HepG2 (cell line): ENCODE measurements around the gene GALR2. TPM values are rescaled to one million over a fixed set of nuclear protein-coding genes. Genes with fewer than 3 reads are reported as not detected.

Experiments used
- ARHGAP35 ChIP-seq: sonication (generic); formaldehyde crosslinking; IDR thresholded peaks from 2 replicates; pipeline ENCODE4 v1.9.0; 2022; ENCODE audit warnings: mild to moderate bottlenecking, inconsistent platforms, moderate library complexity, missing genetic modification reagents, borderline replicate concordance
- CBX1 ChIP-seq: IDR thresholded peaks from one replicate; pipeline ENCODE4 v1.6.1; 2016; ENCODE audit warnings: antibody characterized with exemption, low read depth
- CREM ChIP-seq, 2 experiments: sonication (generic) in 1 of 2; formaldehyde crosslinking in 1 of 2; IDR thresholded peaks; 2 replicates each; pipeline versions ENCODE4 v1.4.0 to v1.6.1; 2016 to 2020; ENCODE audit warnings: antibody characterized with exemption in 1 of 2, mild to moderate bottlenecking in 1 of 2, missing genetic modification reagents in 1 of 2
- FOSL2 ChIP-seq: sonication (generic); formaldehyde crosslinking; IDR thresholded peaks from 2 replicates; pipeline ENCODE4 v1.4.0; 2020; ENCODE audit warnings: missing genetic modification reagents
- FOXO1 ChIP-seq: sonication (generic); formaldehyde crosslinking; IDR thresholded peaks from 2 replicates; pipeline ENCODE4 v1.4.0; 2020; ENCODE audit warnings: missing genetic modification reagents
- GATAD2A ChIP-seq: IDR thresholded peaks from 2 replicates; pipeline ENCODE4 v1.6.1; 2016
- GMEB2 ChIP-seq: IDR thresholded peaks from 2 replicates; pipeline ENCODE4 v1.6.1; 2016; ENCODE audit warnings: missing biosample characterization, missing genetic modification reagents, low read depth
- HDAC2 ChIP-seq: sonication (generic); formaldehyde crosslinking; IDR thresholded peaks from 2 replicates; pipeline ENCODE4 v1.4.0; 2020; ENCODE audit warnings: missing genetic modification reagents
- JARID2 ChIP-seq: sonication (generic); formaldehyde crosslinking; IDR thresholded peaks from 2 replicates; pipeline ENCODE4 v1.8.1; 2023; ENCODE audit warnings: missing genetic modification reagents, inconsistent platforms; ENCODE audit not compliant: insufficient replicate concordance
- KDM5A ChIP-seq: fragments of 200-600 bp; sonication (generic); IDR thresholded peaks from 2 replicates; pipeline ENCODE4 v1.7.0; 2018; ENCODE audit warnings: antibody characterized with exemption, mild to moderate bottlenecking, low read length, borderline replicate concordance
- PAXIP1 ChIP-seq: sonication (generic); formaldehyde crosslinking; conservative IDR thresholded peaks from 2 replicates; pipeline ENCODE4 v1.4.0; 2020; ENCODE audit warnings: mild to moderate bottlenecking, missing genetic modification reagents, moderate library complexity
- PHF8 ChIP-seq: sonication (generic); formaldehyde crosslinking; IDR thresholded peaks from 2 replicates; pipeline ENCODE4 v1.5.0; 2020; ENCODE audit warnings: missing genetic modification reagents
- PITX1 ChIP-seq: sonication (generic); formaldehyde crosslinking; IDR thresholded peaks from 2 replicates; pipeline ENCODE4 v1.5.1; 2020; ENCODE audit warnings: mild to moderate bottlenecking, missing genetic modification reagents
- PPARG ChIP-seq: conservative IDR thresholded peaks from 2 replicates; pipeline ENCODE4 v1.6.1; 2016; ENCODE audit warnings: missing biosample characterization, missing genetic modification reagents
- RNF2 ChIP-seq: fragments of 450-650 bp; conservative IDR thresholded peaks from 2 replicates; pipeline ENCODE4 v1.6.1; 2016; ENCODE audit warnings: low read depth
- SOX6 ChIP-seq, 2 experiments: fragments of 450-650 bp in 1 of 2; sonication (generic) in 1 of 2; formaldehyde crosslinking in 1 of 2; IDR thresholded peaks; 2 replicates each; pipeline versions ENCODE4 v1.4.0 to v1.6.1; 2017 to 2020; ENCODE audit warnings: antibody characterized with exemption in 1 of 2, mild to moderate bottlenecking in 1 of 2, missing genetic modification reagents in 1 of 2
- ZNF501 ChIP-seq: sonication (generic); formaldehyde crosslinking; IDR thresholded peaks from 2 replicates; pipeline ENCODE4 v1.5.1; 2020; ENCODE audit warnings: mild to moderate bottlenecking, moderate library complexity, missing genetic modification reagents
- ZZZ3 ChIP-seq: sonication (generic); formaldehyde crosslinking; IDR thresholded peaks from 2 replicates; pipeline ENCODE4 v1.4.0; 2020; ENCODE audit warnings: missing genetic modification reagents, mild to moderate bottlenecking, borderline replicate concordance
- polyA plus RNA-seq, 8 experiments: library from polyadenylated mRNA; depleted of rRNA in 3 of 8; stranded (reverse) in 7 of 8; unstranded in 1 of 8; fragments of >200 nt; fragmentation: Illumina TruSeq in 4 of 8; extraction: Trizol in 4 of 8; gene quantifications; 2 replicates each; pipeline versions ENCODE4 v1.2.1 to v1.2.3, GENCODE V29; 2011 to 2016; ENCODE audit warnings: low read depth in 4 of 8, missing spikeins in 1 of 8, mixed read lengths in 1 of 8; ENCODE audit not compliant: insufficient read depth in 1 of 8
- total RNA-seq, 5 experiments: library from RNA; depleted of rRNA; stranded (reverse); fragments of >200 nt; fragmentation: Illumina TruSeq; extraction: Trizol; gene quantifications; 2 replicates each; pipeline ENCODE4 v1.2.3, GENCODE V29; 2016; ENCODE audit warnings: low read depth in 1 of 5
- TF ChIP-seq, protein P1 (sequence below): sonication (generic); formaldehyde crosslinking; IDR thresholded peaks from 2 replicates; pipeline ENCODE4 v1.8.0; 2023; ENCODE audit warnings: mild to moderate bottlenecking, missing genetic modification reagents
- TF ChIP-seq, protein P2 (sequence below): sonication (generic); formaldehyde crosslinking; IDR thresholded peaks from 2 replicates; pipeline ENCODE4 v1.9.0; 2021; ENCODE audit warnings: missing genetic modification reagents, borderline replicate concordance

Gene GALR2
- total and polyA plus RNA-seq, 2 of the 13 experiments (the other 11 are each of a cell fraction or from before 2014, with no cell fraction given), result 0.48 to 0.58 TPM

- TF ChIP-seq GMEB2 (0 out of 2 replicates have a peak, but pooled peaks have one; percentile 17), RNF2 (no peak), CBX1 (no peak), KDM5A (no peak), PHF8 (CRISPR knock-in tag) (no peak; the same call in 1 of the 2 replicates), JARID2 (CRISPR knock-in tag) (no peak), FOSL2 (CRISPR knock-in tag) (peak; percentile 45), PITX1 (CRISPR knock-in tag) (peak; percentile 74; the same call in 1 of the 2 replicates), GATAD2A (CRISPR knock-in tag) (peak; percentile 94), PPARG (CRISPR knock-in tag) (peak; percentile 57; the same call in 1 of the 2 replicates), ARHGAP35 (CRISPR knock-in tag) (no peak), HDAC2 (CRISPR knock-in tag) (peak; percentile 54; the same call in 1 of the 2 replicates), CREM (IDR thresholded peaks at IDR 0.05) (peak; percentile 50; the same call in 1 of the 2 replicates), CREM (CRISPR knock-in tag; IDR thresholded peaks at IDR 0.05) (no peak), ZNF501 (CRISPR knock-in tag) (peak; percentile 46; the same call in 1 of the 2 replicates), FOXO1 (CRISPR knock-in tag) (peak; percentile 93), SOX6 (IDR thresholded peaks at IDR 0.05) (no peak), SOX6 (CRISPR knock-in tag; IDR thresholded peaks at IDR 0.05) (peak; percentile 68), PAXIP1 (CRISPR knock-in tag) (peak; percentile 96), ZZZ3 (CRISPR knock-in tag) (0 out of 2 replicates have a peak, but pooled peaks have one; percentile 9)
- TF ChIP-seq, protein P1, sequence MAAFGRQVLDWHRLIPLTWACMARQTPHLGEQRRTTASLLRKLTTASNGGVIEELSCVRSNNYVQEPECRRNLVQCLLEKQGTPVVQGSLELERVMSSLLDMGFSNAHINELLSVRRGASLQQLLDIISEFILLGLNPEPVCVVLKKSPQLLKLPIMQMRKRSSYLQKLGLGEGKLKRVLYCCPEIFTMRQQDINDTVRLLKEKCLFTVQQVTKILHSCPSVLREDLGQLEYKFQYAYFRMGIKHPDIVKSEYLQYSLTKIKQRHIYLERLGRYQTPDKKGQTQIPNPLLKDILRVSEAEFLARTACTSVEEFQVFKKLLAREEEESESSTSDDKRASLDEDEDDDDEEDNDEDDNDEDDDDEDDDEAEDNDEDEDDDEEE, result 0 out of 2 replicates have a peak, but pooled peaks have one; percentile 17
- TF ChIP-seq, protein P2, sequence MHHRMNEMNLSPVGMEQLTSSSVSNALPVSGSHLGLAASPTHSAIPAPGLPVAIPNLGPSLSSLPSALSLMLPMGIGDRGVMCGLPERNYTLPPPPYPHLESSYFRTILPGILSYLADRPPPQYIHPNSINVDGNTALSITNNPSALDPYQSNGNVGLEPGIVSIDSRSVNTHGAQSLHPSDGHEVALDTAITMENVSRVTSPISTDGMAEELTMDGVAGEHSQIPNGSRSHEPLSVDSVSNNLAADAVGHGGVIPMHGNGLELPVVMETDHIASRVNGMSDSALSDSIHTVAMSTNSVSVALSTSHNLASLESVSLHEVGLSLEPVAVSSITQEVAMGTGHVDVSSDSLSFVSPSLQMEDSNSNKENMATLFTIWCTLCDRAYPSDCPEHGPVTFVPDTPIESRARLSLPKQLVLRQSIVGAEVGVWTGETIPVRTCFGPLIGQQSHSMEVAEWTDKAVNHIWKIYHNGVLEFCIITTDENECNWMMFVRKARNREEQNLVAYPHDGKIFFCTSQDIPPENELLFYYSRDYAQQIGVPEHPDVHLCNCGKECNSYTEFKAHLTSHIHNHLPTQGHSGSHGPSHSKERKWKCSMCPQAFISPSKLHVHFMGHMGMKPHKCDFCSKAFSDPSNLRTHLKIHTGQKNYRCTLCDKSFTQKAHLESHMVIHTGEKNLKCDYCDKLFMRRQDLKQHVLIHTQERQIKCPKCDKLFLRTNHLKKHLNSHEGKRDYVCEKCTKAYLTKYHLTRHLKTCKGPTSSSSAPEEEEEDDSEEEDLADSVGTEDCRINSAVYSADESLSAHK (CRISPR knock-in tag), result no peak
Measured at GRCh38 chr17:76119409-76120371, 45.1 kb downstream of the GALR2 start (continued).
